Testis (tissue), 2 donors: ENCODE measurements around the gene RSAD1.

Experiments used
- POLR2A ChIP-seq: fragments of 450-650 bp; IDR thresholded peaks from one replicate; pipeline ENCODE4 v1.6.1; 2017; ENCODE audit warnings: antibody characterized with exemption, mild to moderate bottlenecking, moderate library complexity
- TF ChIP-seq, protein P1 (sequence below), 3 experiments: fragments of 450-650 bp in 2 of 3; fragments of 200-600 bp in 1 of 3; sonication (generic) in 1 of 3; IDR thresholded peaks; one replicate each; pipeline ENCODE4 v1.5.1; 2016 to 2019; ENCODE audit warnings: antibody characterized with exemption in 3 of 3, mild to moderate bottlenecking in 2 of 3, moderate library complexity in 1 of 3

DNA sequence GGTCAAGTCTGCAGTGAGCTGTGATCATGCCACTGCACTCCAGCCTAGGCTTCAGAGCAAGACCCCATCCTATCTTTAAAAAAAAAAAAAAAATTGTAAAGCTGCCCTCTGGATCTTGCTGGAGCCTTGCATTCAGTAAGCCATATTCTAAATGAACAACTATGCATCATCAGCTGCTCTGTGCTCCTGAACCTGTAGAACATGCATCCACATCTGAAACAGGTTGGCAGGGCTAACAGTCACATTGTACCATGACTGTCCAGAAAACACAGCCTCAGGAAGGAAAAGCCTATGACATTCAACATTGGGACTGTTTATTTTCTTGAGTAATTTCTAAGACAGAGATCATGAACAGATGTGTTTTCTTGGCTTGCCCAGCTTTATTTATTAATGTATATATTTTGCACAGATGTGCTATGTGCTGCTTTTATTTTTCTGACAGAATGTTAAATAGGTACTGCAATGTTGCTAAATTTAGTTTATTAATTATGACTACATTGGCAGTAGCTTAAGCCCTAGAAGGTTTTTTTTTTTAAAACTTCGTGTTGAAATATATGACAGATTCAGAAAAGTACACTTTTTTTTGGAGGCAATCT lies 32.8 kb upstream of the RSAD1 start:
- TF ChIP-seq, protein P1, sequence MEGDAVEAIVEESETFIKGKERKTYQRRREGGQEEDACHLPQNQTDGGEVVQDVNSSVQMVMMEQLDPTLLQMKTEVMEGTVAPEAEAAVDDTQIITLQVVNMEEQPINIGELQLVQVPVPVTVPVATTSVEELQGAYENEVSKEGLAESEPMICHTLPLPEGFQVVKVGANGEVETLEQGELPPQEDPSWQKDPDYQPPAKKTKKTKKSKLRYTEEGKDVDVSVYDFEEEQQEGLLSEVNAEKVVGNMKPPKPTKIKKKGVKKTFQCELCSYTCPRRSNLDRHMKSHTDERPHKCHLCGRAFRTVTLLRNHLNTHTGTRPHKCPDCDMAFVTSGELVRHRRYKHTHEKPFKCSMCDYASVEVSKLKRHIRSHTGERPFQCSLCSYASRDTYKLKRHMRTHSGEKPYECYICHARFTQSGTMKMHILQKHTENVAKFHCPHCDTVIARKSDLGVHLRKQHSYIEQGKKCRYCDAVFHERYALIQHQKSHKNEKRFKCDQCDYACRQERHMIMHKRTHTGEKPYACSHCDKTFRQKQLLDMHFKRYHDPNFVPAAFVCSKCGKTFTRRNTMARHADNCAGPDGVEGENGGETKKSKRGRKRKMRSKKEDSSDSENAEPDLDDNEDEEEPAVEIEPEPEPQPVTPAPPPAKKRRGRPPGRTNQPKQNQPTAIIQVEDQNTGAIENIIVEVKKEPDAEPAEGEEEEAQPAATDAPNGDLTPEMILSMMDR (IDR thresholded peaks at IDR 0.05) = no peak
- TF ChIP-seq POLR2A = no peak
